ENCODE results near the gene DHX32.

Gene DHX32

GRCh38 chr10:125801574-125801973 is 79.5 kb downstream of the DHX32 start:
- DNase-seq, result no peak

GRCh38 chr10:125799451-125800182 is 81.5 kb downstream of the DHX32 start:
- no peak for DNase-seq

- DNase-seq, result no peak
These were observed 83.0 kb downstream of the DHX32 start for GRCh38 chr10:125797994-125798662.

GRCh38 chr10:125797424-125797823 is 83.7 kb downstream of the DHX32 start:
- no peak for DNase-seq

GRCh38 chr10:125795637-125796190 is 85.4 kb downstream of the DHX32 start:
- DNase-seq, result no peak

GRCh38 chr10:125795128-125795527 is 86.0 kb downstream of the DHX32 start:
- DNase-seq, result no peak

- no peak for DNase-seq
These were observed 88.5 kb downstream of the DHX32 start for GRCh38 chr10:125792342-125793300.

- DNase-seq, result no peak
These were observed 92.7 kb downstream of the DHX32 start for GRCh38 chr10:125788156-125789034.

Data from GF-D8 (cell line).